HEK293 (cell line): ENCODE data around the gene PRMT7.

Experiments
- ZNF350 ChIP-seq: fragments of 450-650 bp; formaldehyde crosslinking; IDR thresholded peaks from 2 replicates; pipeline ENCODE4 v1.5.0; 2017; ENCODE audit warnings: missing biosample characterization, mild to moderate bottlenecking, missing genetic modification characterization
- ZNF555 ChIP-seq: fragments of 450-650 bp; formaldehyde crosslinking; conservative IDR thresholded peaks from 2 replicates; pipeline ENCODE4 v1.5.1; 2017; ENCODE audit warnings: missing biosample characterization, mild to moderate bottlenecking, missing genetic modification characterization, inconsistent platforms
- ZNF777 ChIP-seq: fragments of 450-650 bp; formaldehyde crosslinking; IDR thresholded peaks from 2 replicates; pipeline ENCODE4 v1.5.1; 2017; ENCODE audit warnings: missing biosample characterization, missing genetic modification characterization, borderline replicate concordance

GRCh38 chr16:68297908-68298307 is 12.9 kb upstream of the PRMT7 start:
- TF ChIP-seq ZNF555 = no peak
- TF ChIP-seq ZNF350 (tag by site-specific recombination) = no peak
- TF ChIP-seq ZNF777 (tag by site-specific recombination) = no peak
